ENCODE measurements around the gene CAPN1.

DNA sequence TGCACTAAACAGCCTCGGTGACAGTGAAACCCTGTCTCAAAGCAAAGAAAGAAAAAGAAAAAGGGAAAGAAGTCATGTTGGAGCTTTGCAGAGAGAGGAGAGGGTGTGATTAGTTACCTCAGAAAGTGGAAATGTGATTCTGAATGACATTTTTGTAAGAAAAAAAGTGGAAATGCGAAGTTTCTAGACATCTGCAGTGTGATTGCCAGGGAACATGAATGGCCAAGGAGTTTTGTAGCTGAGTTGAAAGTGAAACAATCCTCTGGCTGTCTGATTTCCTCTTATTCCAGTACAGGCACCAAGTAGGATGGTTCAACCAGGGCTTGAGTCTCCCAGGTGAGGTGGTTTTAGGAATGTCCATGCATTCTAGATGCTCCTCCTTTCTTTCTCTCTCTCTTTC is 29.6 kb upstream of the CAPN1 start:
- TF ChIP-seq, protein P1, sequence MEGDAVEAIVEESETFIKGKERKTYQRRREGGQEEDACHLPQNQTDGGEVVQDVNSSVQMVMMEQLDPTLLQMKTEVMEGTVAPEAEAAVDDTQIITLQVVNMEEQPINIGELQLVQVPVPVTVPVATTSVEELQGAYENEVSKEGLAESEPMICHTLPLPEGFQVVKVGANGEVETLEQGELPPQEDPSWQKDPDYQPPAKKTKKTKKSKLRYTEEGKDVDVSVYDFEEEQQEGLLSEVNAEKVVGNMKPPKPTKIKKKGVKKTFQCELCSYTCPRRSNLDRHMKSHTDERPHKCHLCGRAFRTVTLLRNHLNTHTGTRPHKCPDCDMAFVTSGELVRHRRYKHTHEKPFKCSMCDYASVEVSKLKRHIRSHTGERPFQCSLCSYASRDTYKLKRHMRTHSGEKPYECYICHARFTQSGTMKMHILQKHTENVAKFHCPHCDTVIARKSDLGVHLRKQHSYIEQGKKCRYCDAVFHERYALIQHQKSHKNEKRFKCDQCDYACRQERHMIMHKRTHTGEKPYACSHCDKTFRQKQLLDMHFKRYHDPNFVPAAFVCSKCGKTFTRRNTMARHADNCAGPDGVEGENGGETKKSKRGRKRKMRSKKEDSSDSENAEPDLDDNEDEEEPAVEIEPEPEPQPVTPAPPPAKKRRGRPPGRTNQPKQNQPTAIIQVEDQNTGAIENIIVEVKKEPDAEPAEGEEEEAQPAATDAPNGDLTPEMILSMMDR (IDR thresholded peaks at IDR 0.05) = no peak
- TF ChIP-seq POLR2AphosphoS5 (IDR thresholded peaks at IDR 0.05) = no peak
